ENCODE data around the gene RASA4. TPM values are rescaled to one million over a fixed set of nuclear protein-coding genes. Genes with fewer than 3 reads are reported as not detected.

Gene RASA4
- total RNA-seq, 1 experiment from 2014 or later: 2.1 TPM

Other genes with a start within 250 kb of the RASA4 start
- 32.7 and 36.8 TPM in 2 replicates for gene PRKRIP1, start 220.4 kb downstream of the RASA4 start, total RNA-seq (2022)
- gene ORAI2, start 183.2 kb downstream of the RASA4 start, total RNA-seq (2022): 9.1 and 15.4 TPM in 2 replicates
- gene ALKBH4, start 151.9 kb downstream of the RASA4 start, total RNA-seq (2022): 5.9 and 10.3 TPM in 2 replicates
- gene LRWD1, start 151.8 kb downstream of the RASA4 start, total RNA-seq (2022): 15.6 and 18.9 TPM in 2 replicates
- 50.0 and 51.4 TPM in 2 replicates for gene POLR2J, start 137.8 kb downstream of the RASA4 start, total RNA-seq (2022)
- gene RASA4B, start 99.0 kb downstream of the RASA4 start, total RNA-seq (2022): 0.70 and 0.81 TPM in 2 replicates
- gene UPK3BL2, start 73.1 kb downstream of the RASA4 start, total RNA-seq (2022): 17.4 and 20.0 TPM in 2 replicates
- 0.22 TPM in 1 of 2 replicates, not detected in the other for gene SPDYE2, start 65.5 kb downstream of the RASA4 start, total RNA-seq (2022)
- gene POLR2J3, start 44.2 kb downstream of the RASA4 start, total RNA-seq (2022): 34.1 and 45.7 TPM in 2 replicates
- 16.1 and 22.6 TPM in 2 replicates for gene UPK3BL1, start 26.0 kb upstream of the RASA4 start, total RNA-seq (2022)
- not detected in 2 replicates for gene SPDYE2B, start 33.6 kb upstream of the RASA4 start, total RNA-seq (2022)
- 10.1 and 13.8 TPM in 2 replicates for gene POLR2J2, start 54.9 kb upstream of the RASA4 start, total RNA-seq (2022)
- 8.9 and 12.0 TPM in 2 replicates for gene FAM185A, start 132.2 kb upstream of the RASA4 start, total RNA-seq (2022)

All from MCF 10A (cell line).